Measurements from ENCODE around the gene ARHGAP10.

The ARHGAP10 gene

GRCh38 chr4:147877308-147877771 lies 145.5 kb downstream of the ARHGAP10 start:
- Histone ChIP-seq H3K27me3 (ENCODE audit: control insufficient read depth in 3 of 3, insufficient read depth in 3 of 3, low read depth in 1 of 3, low read length in 3 of 3) (no peaks in the 10 kb centered on the region), H2BK5ac (ENCODE audit: low read length) (no peak overlapping the region), H3K9me3 (replicated peaks in 1 of 2; ENCODE audit: control insufficient read depth in 2 of 2, insufficient read depth in 1 of 2, low read depth in 1 of 2, low read length in 2 of 2) (no peaks in the 10 kb centered on the region), H3K4me2 (ENCODE audit: insufficient read depth, low read length, poor library complexity, severe bottlenecking) (no peak overlapping the region), H3K14ac (ENCODE audit: low read length) (no peak overlapping the region), H2BK15ac (ENCODE audit: low read length) (no peak overlapping the region), H2AFZ (ENCODE audit: low read length) (no peak overlapping the region), H3K27ac (replicated peaks; ENCODE audit: low read length) (no peak overlapping the region), H4K8ac (ENCODE audit: low read depth, low read length) (no peak overlapping the region), H3K79me1 (ENCODE audit: low read depth, low read length) (no peaks in the 10 kb centered on the region), H2BK12ac (ENCODE audit: low read length) (no peak overlapping the region), H3K9ac (ENCODE audit: low read depth, low read length, poor library complexity) (no peak overlapping the region), H2AK5ac (ENCODE audit: low read depth, low read length) (no peak overlapping the region), H3K23ac (ENCODE audit: low read depth, low read length, poor library complexity) (no peak overlapping the region), H3K4ac (ENCODE audit: low read length) (no peak overlapping the region), H3K36me3 (replicated peaks in 1 of 2; ENCODE audit: control insufficient read depth in 2 of 2, insufficient read depth in 2 of 2, low read length in 2 of 2) (no peaks in the 10 kb centered on the region), H3K4me1 (ENCODE audit: control insufficient read depth in 2 of 2, insufficient read depth in 1 of 2, low read depth in 1 of 2, low read length in 2 of 2) (no peaks in the 10 kb centered on the region), H4K91ac (ENCODE audit: low read depth, low read length, poor library complexity) (no peak overlapping the region), H2BK120ac (ENCODE audit: low read depth, low read length) (no peak overlapping the region), H3K18ac (ENCODE audit: low read length) (no peak overlapping the region), H3K4me3 (ENCODE audit: low read length in 2 of 2) (no peak overlapping the region)
- DNase-seq (ENCODE audit: low spot score), result no peak

- no peak overlapping the region for H3K27ac ChIP-seq (replicated peaks; ENCODE audit: low read length)
- no peaks in the 10 kb centered on the region for H3K36me3 ChIP-seq (replicated peaks in 1 of 2; ENCODE audit: control insufficient read depth in 2 of 2, insufficient read depth in 2 of 2, low read length in 2 of 2)
- H4K8ac ChIP-seq (ENCODE audit: low read depth, low read length), result no peak overlapping the region
- no peak overlapping the region for H3K23ac ChIP-seq (ENCODE audit: low read depth, low read length, poor library complexity)
- no peaks in the 10 kb centered on the region for H3K27me3 ChIP-seq (ENCODE audit: control insufficient read depth in 3 of 3, insufficient read depth in 3 of 3, low read depth in 1 of 3, low read length in 3 of 3)
- no peaks in the 10 kb centered on the region for H3K79me1 ChIP-seq (ENCODE audit: low read depth, low read length)
- no CpG with 5 or more reads among the region's 1 CpG for whole genome bisulfite sequencing, 2 donors (ENCODE audit: extremely low coverage in 2 of 2, insufficient read length in 2 of 2, insufficient replicate concordance in 1 of 2)
- no peak overlapping the region for H3K4me2 ChIP-seq (ENCODE audit: insufficient read depth, low read length, poor library complexity, severe bottlenecking)
- no peak overlapping the region for H4K91ac ChIP-seq (ENCODE audit: low read depth, low read length, poor library complexity)
- H3K14ac ChIP-seq (ENCODE audit: low read length), result no peak overlapping the region
- H3K9me3 ChIP-seq (replicated peaks in 1 of 2; ENCODE audit: control insufficient read depth in 2 of 2, insufficient read depth in 1 of 2, low read depth in 1 of 2, low read length in 2 of 2), result no peaks in the 10 kb centered on the region
- H2BK5ac ChIP-seq (ENCODE audit: low read length), result no peak overlapping the region
- no peak overlapping the region for H3K9ac ChIP-seq (ENCODE audit: low read depth, low read length, poor library complexity)
- no peak overlapping the region for H2AFZ ChIP-seq (ENCODE audit: low read length)
- H3K4me1 ChIP-seq (ENCODE audit: control insufficient read depth in 2 of 2, insufficient read depth in 1 of 2, low read depth in 1 of 2, low read length in 2 of 2), result no peaks in the 10 kb centered on the region
- no peak overlapping the region for H2BK12ac ChIP-seq (ENCODE audit: low read length)
- H3K18ac ChIP-seq (ENCODE audit: low read length), result no peak overlapping the region
- H2AK5ac ChIP-seq (ENCODE audit: low read depth, low read length), result no peak overlapping the region
- DNase-seq (ENCODE audit: low spot score), result no peak
- H3K4me3 ChIP-seq (ENCODE audit: low read length in 2 of 2), result no peak overlapping the region
- H3K4ac ChIP-seq (ENCODE audit: low read length), result no peak overlapping the region
- H2BK15ac ChIP-seq (ENCODE audit: low read length), result no peak overlapping the region
- H2BK120ac ChIP-seq (ENCODE audit: low read depth, low read length), result no peak overlapping the region
These were observed 147.8 kb downstream of the ARHGAP10 start for GRCh38 chr4:147879676-147880075.

GRCh38 chr4:147880511-147880910 lies 148.6 kb downstream of the ARHGAP10 start:
- Histone ChIP-seq H3K23ac (ENCODE audit: low read depth, low read length, poor library complexity) (no peak overlapping the region), H3K4me3 (ENCODE audit: low read length in 2 of 2) (no peak overlapping the region), H2BK15ac (ENCODE audit: low read length) (no peak overlapping the region), H3K9me3 (replicated peaks in 1 of 2; ENCODE audit: control insufficient read depth in 2 of 2, insufficient read depth in 1 of 2, low read depth in 1 of 2, low read length in 2 of 2) (peaks cover 0 to 2% of the 10 kb centered on the region in 2 donors), H3K4me1 (ENCODE audit: control insufficient read depth in 2 of 2, insufficient read depth in 1 of 2, low read depth in 1 of 2, low read length in 2 of 2) (no peaks in the 10 kb centered on the region), H3K36me3 (replicated peaks in 1 of 2; ENCODE audit: control insufficient read depth in 2 of 2, insufficient read depth in 2 of 2, low read length in 2 of 2) (no peaks in the 10 kb centered on the region), H3K27me3 (ENCODE audit: control insufficient read depth in 3 of 3, insufficient read depth in 3 of 3, low read depth in 1 of 3, low read length in 3 of 3) (no peaks in the 10 kb centered on the region), H3K9ac (ENCODE audit: low read depth, low read length, poor library complexity) (no peak overlapping the region), H2AK5ac (ENCODE audit: low read depth, low read length) (no peak overlapping the region), H3K14ac (ENCODE audit: low read length) (no peak overlapping the region), H4K91ac (ENCODE audit: low read depth, low read length, poor library complexity) (no peak overlapping the region), H3K4me2 (ENCODE audit: insufficient read depth, low read length, poor library complexity, severe bottlenecking) (no peak overlapping the region), H3K79me1 (ENCODE audit: low read depth, low read length) (no peaks in the 10 kb centered on the region), H2BK120ac (ENCODE audit: low read depth, low read length) (no peak overlapping the region), H2BK12ac (ENCODE audit: low read length) (no peak overlapping the region), H2BK5ac (ENCODE audit: low read length) (no peak overlapping the region), H2AFZ (ENCODE audit: low read length) (no peak overlapping the region), H3K4ac (ENCODE audit: low read length) (no peak overlapping the region), H4K8ac (ENCODE audit: low read depth, low read length) (no peak overlapping the region), H3K18ac (ENCODE audit: low read length) (no peak overlapping the region), H3K27ac (replicated peaks; ENCODE audit: low read length) (no peak overlapping the region)
- no CpG with 5 or more reads among the region's 3 CpGs for WGBS, 2 donors (ENCODE audit: extremely low coverage in 2 of 2, insufficient read length in 2 of 2, insufficient replicate concordance in 1 of 2)
- DNase-seq (ENCODE audit: low spot score), result no peak

DNA sequence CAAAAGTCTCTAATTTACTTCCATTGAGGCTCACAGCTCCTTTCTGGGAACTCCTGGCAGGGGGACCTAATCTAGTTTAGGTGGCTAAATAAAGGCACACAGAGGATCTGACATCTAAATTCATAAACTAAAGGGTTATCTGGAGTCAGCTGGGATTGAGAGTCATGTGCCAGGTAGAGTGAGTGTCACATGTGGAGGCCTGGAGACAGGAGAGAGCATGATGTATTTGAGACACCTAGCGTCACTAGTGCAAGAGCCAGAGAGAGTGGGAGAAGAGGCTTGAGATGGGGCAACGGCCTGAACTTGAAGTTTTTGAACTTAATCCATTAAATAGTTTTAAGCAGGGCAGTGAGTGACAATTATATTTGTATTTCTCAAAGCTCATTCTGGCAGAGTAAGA lies 152.6 kb downstream of the ARHGAP10 start:
- no peaks in the 10 kb centered on the region for H3K79me1 ChIP-seq (ENCODE audit: low read depth, low read length)

More for the DNA sequence above, 152.6 kb downstream of the ARHGAP10 start:
- no peak overlapping the region for H4K8ac ChIP-seq (ENCODE audit: low read depth, low read length)
- no peak overlapping the region for H4K91ac ChIP-seq (ENCODE audit: low read depth, low read length, poor library complexity)
- H3K4ac ChIP-seq (ENCODE audit: low read length), result no peak overlapping the region
- H3K27ac ChIP-seq (replicated peaks; ENCODE audit: low read length), result no peak overlapping the region
- H2BK120ac ChIP-seq (ENCODE audit: low read depth, low read length), result no peak overlapping the region
- H3K4me1 ChIP-seq (ENCODE audit: control insufficient read depth in 2 of 2, insufficient read depth in 1 of 2, low read depth in 1 of 2, low read length in 2 of 2), result no peaks in the 10 kb centered on the region
- H3K9me3 ChIP-seq (replicated peaks in 1 of 2; ENCODE audit: control insufficient read depth in 2 of 2, insufficient read depth in 1 of 2, low read depth in 1 of 2, low read length in 2 of 2), result peaks cover 0 to 2% of the 10 kb centered on the region in 2 donors
- H3K14ac ChIP-seq (ENCODE audit: low read length), result no peak overlapping the region
- H3K23ac ChIP-seq (ENCODE audit: low read depth, low read length, poor library complexity), result no peak overlapping the region
- no peak overlapping the region for H3K18ac ChIP-seq (ENCODE audit: low read length)
- no CpG with 5 or more reads among the region's 2 CpGs for WGBS, 2 donors (ENCODE audit: extremely low coverage in 2 of 2, insufficient read length in 2 of 2, insufficient replicate concordance in 1 of 2)
- H3K27me3 ChIP-seq (ENCODE audit: control insufficient read depth in 3 of 3, insufficient read depth in 3 of 3, low read depth in 1 of 3, low read length in 3 of 3), result no peaks in the 10 kb centered on the region
- H2BK12ac ChIP-seq (ENCODE audit: low read length), result no peak overlapping the region
- no peak for DNase-seq (ENCODE audit: low spot score)
- H3K4me3 ChIP-seq (ENCODE audit: low read length in 2 of 2), result no peak overlapping the region
- no peak overlapping the region for H3K9ac ChIP-seq (ENCODE audit: low read depth, low read length, poor library complexity)
- H2BK15ac ChIP-seq (ENCODE audit: low read length), result no peak overlapping the region
- no peak overlapping the region for H2AFZ ChIP-seq (ENCODE audit: low read length)
- no peak overlapping the region for H2AK5ac ChIP-seq (ENCODE audit: low read depth, low read length)
- H2BK5ac ChIP-seq (ENCODE audit: low read length), result no peak overlapping the region
- H3K36me3 ChIP-seq (replicated peaks in 1 of 2; ENCODE audit: control insufficient read depth in 2 of 2, insufficient read depth in 2 of 2, low read length in 2 of 2), result no peaks in the 10 kb centered on the region
- H3K4me2 ChIP-seq (ENCODE audit: insufficient read depth, low read length, poor library complexity, severe bottlenecking), result no peak overlapping the region
